Ammon's horn (tissue), 1 donor: ENCODE data around the gene SPRING1.
"Not testable (repeated sequence)": the region's sequence is repeated elsewhere in the genome, so short reads cannot be mapped to it uniquely, and the experiment has no call there.

Experiments used
- DNase-seq: peaks from one replicate; pipeline ENCODE4 v3.0.0-alpha.2; 2016; ENCODE audit warnings: low spot score

Gene SPRING1, protein sequence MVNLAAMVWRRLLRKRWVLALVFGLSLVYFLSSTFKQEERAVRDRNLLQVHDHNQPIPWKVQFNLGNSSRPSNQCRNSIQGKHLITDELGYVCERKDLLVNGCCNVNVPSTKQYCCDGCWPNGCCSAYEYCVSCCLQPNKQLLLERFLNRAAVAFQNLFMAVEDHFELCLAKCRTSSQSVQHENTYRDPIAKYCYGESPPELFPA

DNA sequence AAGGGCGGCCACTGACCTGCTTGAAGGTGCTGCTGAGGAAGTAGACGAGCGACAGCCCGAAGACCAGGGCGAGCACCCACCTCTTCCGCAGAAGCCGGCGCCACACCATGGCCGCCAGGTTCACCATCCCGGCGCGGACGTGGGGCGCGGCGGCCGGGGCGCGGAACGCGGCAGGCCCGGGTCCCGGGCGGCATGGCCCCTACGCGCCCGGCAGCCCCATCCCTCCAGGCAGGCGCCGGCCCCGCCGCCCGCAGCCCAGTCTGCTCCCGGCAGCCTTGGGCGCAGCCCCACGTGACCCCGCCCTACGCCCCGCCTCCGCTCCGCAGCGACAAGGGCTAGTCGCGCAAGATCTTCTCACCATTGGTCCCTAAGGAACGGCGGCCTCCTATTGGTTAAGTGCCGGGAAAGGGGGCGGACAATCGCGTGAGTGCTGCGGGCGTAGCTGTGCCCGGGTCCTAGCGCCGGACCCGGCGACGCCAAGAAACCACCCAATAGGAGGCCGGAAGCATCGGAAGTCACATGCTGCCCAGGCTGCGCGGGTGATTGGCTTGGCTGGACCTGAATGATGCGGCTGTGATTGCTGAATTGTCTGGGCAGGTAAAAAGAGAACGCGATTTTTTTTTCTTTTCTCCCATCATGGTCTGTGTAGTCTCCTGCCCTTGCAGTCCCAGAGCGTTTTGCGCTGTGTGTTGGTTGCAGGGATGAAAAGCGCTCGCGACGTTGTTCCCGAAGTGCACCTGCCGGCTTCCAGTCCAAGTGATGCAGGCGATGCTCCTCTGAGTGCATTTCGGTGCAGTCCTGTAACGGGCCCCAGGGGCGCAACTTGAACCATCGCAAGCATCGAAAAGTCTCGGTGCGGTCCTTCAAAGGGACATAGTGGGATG, at the start of gene SPRING1, which contains the start of gene RNFT2:
SPRING1 (minus strand) TSS at position 296 of the 884 bp plus-strand sequence; CDS start at position 127, 169 bp downstream.
RNFT2 (plus strand) TSS at position 542 of the 884 bp plus-strand sequence. CDS start 2,183 bp downstream, outside the sequence.
- DNase-seq, result peak; percentile 100

GRCh38 chr12:116784238-116784612, 46.4 kb upstream of the SPRING1 start:
- no peak for DNase-seq

DNA sequence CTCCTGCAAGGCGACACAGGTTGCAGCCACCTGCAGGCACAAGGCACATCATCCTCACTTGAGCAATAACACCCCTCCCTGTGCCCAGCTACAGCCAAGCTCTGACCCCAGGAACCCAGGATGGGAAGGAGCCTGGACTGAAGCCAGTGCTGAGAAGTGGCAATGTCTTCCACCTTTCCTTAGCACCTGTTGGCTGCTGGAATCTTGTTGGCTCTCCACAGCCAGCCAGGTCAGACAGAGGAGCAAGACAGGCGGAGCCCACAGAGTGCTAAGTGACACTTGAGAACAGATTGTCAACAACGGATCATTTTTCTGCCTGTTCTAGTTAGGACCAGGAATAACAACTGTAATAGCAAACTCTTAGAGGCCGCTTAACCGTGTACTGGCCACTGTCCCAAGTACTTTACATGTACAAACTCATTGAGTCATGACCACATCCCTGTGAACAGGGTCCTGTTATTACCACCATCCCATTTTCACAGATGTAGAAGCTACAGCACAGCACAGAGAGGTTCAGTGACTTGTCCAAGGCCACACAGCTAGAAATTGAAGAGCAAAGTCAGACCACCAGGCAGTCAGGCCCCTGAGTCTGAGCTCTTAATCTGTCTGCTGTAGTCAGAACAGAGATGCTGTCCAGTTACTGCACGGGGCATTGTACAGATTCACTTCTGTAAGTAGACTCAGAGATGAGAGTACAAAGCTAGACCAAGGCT, 45.8 kb upstream of the SPRING1 start:
- DNase-seq, result no peak

DNA sequence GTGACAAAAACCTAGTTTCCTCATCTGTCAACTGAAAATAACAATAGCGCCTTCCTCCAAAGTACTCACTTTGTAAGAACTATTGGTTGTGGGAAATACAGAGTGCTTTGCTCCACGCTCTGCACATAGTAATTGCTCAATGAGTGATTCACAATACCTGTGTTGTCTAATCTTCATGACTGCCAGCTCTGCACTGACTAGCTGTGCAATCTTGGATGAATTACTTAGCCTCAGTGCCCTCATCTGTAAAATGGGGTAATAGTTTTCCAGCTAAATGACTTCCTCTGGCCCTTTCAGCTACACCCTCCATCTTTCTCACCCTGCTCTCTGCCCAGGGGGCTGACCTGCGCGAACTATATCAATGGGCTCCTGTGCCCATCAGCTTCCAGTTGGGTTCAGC, 43.1 kb upstream of the SPRING1 start:
- no peak for DNase-seq

DNA sequence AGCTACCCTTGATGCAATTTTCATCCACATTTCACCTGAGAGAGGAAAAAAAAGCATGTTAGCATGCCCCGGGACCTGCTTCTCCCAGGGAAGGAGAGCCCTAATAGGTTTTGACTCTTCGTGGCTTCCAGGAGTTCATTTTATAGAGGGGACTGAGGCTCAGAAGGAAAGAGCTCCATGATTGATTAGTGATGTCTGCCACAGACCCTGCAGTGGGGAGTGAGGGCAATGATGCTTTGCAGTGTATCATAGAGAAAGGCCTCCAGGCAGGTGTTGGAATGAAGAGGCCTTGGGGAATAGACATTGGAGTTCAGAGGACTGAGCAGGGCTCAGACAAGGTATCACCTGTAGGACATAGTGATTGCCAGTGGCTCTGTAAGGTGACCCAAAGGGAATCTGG, 41.7 kb upstream of the SPRING1 start:
- DNase-seq, result no peak

DNA sequence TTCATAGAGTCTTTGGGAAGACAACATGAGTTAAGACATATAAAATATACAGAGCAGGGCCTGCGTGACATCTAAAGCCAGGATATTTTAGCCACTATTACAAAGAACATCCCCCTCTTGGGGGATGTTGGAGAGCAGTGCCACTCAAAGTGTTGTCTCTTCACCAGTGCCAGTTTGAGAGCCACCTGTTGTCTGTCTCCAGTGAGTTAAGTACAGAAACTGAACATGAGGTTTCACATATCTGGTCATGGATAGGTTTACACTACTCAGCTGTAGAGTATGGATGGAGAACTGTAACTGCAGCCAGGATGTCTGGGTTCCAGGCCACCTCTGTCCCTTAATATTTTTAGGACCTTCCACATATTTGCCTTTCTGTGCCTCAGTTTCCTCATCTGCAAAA, 39.4 kb upstream of the SPRING1 start:
- DNase-seq, result no peak

DNA sequence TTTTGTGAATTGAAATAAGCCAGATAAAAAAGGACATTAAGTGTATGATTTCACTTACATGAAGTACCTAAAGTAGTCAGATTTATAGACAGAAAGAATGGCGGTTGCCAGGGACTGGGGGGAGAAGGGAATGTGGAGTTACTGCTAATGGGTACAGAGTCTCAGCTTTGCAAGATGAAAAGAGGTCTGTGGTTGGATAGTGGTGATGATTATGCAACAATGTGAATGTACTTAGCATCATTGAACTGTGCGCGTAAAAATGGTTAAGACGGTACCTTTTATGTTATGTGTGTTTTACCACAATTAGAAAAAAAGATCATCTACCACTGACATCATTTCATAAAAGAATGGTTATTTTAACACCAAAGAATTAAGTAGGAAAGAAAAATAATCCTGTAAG, 36.2 kb upstream of the SPRING1 start:
- no peak for DNase-seq

- no peak for DNase-seq
These were observed 35.4 kb upstream of the SPRING1 start for GRCh38 chr12:116773276-116773731.

GRCh38 chr12:116771651-116772050, 33.8 kb upstream of the SPRING1 start:
- DNase-seq, result no peak

GRCh38 chr12:116766746-116767145, 28.9 kb upstream of the SPRING1 start:
- no peak for DNase-seq

- DNase-seq, result no peak
These were observed 28.4 kb upstream of the SPRING1 start for GRCh38 chr12:116766285-116766684.

- DNase-seq, result no peak
These were observed 27.4 kb upstream of the SPRING1 start for GRCh38 chr12:116765271-116765670.

- DNase-seq, result no peak
These were observed 23.6 kb upstream of the SPRING1 start for GRCh38 chr12:116761499-116761898.

GRCh38 chr12:116760622-116761020, 22.8 kb upstream of the SPRING1 start:
- DNase-seq, result no peak

GRCh38 chr12:116759783-116760621, 22.1 kb upstream of the SPRING1 start:
- no peak for DNase-seq

DNA sequence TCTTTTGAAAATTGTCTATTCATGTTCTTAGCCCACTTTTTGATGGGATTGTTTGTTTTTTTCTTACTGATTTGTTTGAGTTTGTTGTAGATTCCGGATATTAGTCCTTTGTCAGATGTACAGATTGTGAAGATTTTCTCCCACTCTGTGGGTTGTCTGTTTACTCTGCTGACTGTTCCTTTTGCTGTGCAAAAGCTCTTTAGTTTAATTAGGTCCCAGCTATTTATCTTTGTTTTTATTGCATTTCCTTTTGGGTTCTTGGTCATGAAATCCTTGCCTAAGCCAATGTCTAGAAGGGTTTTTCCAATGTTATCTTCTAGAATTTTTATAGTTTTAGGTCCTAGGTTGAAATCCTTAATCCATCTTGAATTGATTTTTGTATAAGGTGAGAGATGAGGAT, 16.9 kb upstream of the SPRING1 start:
- DNase-seq, result not testable (repeated sequence)

DNA sequence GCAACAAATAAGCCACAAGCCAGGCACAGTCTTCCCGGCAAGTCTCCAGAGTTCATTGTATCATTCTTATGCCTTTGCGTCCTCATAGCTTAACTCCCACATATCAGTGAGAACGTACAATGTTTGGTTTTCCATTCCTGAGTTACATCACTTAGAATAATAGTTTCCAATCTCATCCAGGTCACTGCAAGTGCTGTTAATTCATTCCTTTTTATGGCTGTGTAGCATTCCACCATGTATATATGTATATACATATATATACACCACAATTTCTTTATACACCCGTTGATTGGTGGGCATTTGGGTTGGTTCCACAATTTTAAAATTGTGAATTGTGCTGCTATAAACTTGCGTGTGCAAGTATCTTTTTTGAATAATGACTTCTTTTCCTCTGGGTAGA, 16.2 kb upstream of the SPRING1 start:
- DNase-seq, result not testable (repeated sequence)

GRCh38 chr12:116750298-116750697, 12.4 kb upstream of the SPRING1 start:
- no peak for DNase-seq

- DNase-seq, result no peak
These were observed 12.0 kb upstream of the SPRING1 start for GRCh38 chr12:116749884-116750283.

GRCh38 chr12:116745554-116745953, 7.7 kb upstream of the SPRING1 start:
- no peak for DNase-seq

GRCh38 chr12:116744766-116745165, 6.9 kb upstream of the SPRING1 start:
- DNase-seq, result no peak

DNA sequence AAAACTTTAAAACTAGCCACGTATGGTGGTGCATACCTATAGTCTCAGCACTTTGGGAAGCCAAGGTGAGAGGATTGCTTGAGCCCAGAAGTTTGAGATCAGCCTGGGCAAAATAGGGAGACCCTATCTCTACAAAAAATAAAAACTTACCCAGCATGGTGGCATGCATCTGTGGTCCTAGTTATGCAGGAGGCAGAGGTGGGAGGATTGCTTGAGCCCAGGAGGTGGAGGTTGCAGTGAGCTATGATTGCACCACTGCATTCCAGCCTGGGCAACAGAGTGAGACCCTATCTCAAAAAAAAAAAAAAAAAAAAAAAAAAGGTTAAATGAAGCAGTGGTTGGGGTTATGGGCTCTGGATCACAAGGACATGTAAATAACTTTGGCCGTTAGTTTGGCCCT, 4.9 kb upstream of the SPRING1 start:
- DNase-seq, result not testable (repeated sequence)
